ENCODE results near the gene FAM53C.
"Not testable (repeated sequence)": the region's sequence is repeated elsewhere in the genome, so short reads cannot be mapped to it uniquely, and the experiment has no call there.

The FAM53C gene

GRCh38 chr5:138371454-138371853, 33.4 kb downstream of the FAM53C start:
- no peak for TF ChIP-seq ZFX (IDR thresholded peaks at IDR 0.05)
- no peak for TF ChIP-seq CTCF (conservative IDR thresholded peaks at IDR 0.05)
- H3K27ac ChIP-seq, result no peak overlapping the region

- TF ChIP-seq CTCF (conservative IDR thresholded peaks at IDR 0.05) (no peak), ZFX (IDR thresholded peaks at IDR 0.05) (no peak)
Measured at GRCh38 chr5:138372225-138372624, 34.2 kb downstream of the FAM53C start.

GRCh38 chr5:138372653-138373052, 34.6 kb downstream of the FAM53C start:
- no peak overlapping the region for H3K27ac ChIP-seq
- TF ChIP-seq CTCF (conservative IDR thresholded peaks at IDR 0.05) (no peak), ZFX (IDR thresholded peaks at IDR 0.05) (no peak)

More at GRCh38 chr5:138372225-138372624, 34.2 kb downstream of the FAM53C start:
- no peak overlapping the region for H3K27ac ChIP-seq

- TF ChIP-seq CTCF (conservative IDR thresholded peaks at IDR 0.05) (no peak), ZFX (IDR thresholded peaks at IDR 0.05) (no peak)
- no peak overlapping the region for H3K27ac ChIP-seq
Measured at GRCh38 chr5:138382347-138382746, 44.3 kb downstream of the FAM53C start.

- no peak for TF ChIP-seq CTCF (conservative IDR thresholded peaks at IDR 0.05)
- TF ChIP-seq ZFX (IDR thresholded peaks at IDR 0.05), result no peak
Measured at GRCh38 chr5:138385660-138386059, 47.6 kb downstream of the FAM53C start.

GRCh38 chr5:138386290-138386689, 48.2 kb downstream of the FAM53C start:
- TF ChIP-seq CTCF (conservative IDR thresholded peaks at IDR 0.05) (no peak), ZFX (IDR thresholded peaks at IDR 0.05) (no peak)
- no peak overlapping the region for H3K27ac ChIP-seq

More at GRCh38 chr5:138385660-138386059, 47.6 kb downstream of the FAM53C start:
- H3K27ac ChIP-seq, result no peak overlapping the region

GRCh38 chr5:138389332-138389731, 51.3 kb downstream of the FAM53C start:
- TF ChIP-seq CTCF (conservative IDR thresholded peaks at IDR 0.05) (no peak), ZFX (IDR thresholded peaks at IDR 0.05) (no peak)
- no peak overlapping the region for H3K27ac ChIP-seq

GRCh38 chr5:138389911-138390310, 51.8 kb downstream of the FAM53C start:
- not testable (repeated sequence) for H3K27ac ChIP-seq

Measured in C4-2B (cell line).